Stimulated activated CD4-positive, alpha-beta T cell treated with anti-CD3 and anti-CD28 coated beads, Interleukin-2, amount 100 ng/mL, for 4 hours (primary cell): ENCODE results near the gene PRSS21.

Experiments
- DNase-seq: peaks from one replicate; pipeline ENCODE4 v3.0.0-alpha.2; 2020; ENCODE audit warnings: low read depth

PRSS21 gene

GRCh38 chr16:2816751-2817339 lies at the start of gene PRSS21:
Gene PRSS21 (plus strand): TSS chr16:2817237. CDS start chr16:2817269, 32 bp downstream.
- DNase-seq, result no peak

GRCh38 chr16:2767891-2768290 lies 49.1 kb upstream of the PRSS21 start:
- no peak for DNase-seq

- DNase-seq, result no peak
These were observed 48.5 kb upstream of the PRSS21 start for GRCh38 chr16:2768403-2769089.

DNA sequence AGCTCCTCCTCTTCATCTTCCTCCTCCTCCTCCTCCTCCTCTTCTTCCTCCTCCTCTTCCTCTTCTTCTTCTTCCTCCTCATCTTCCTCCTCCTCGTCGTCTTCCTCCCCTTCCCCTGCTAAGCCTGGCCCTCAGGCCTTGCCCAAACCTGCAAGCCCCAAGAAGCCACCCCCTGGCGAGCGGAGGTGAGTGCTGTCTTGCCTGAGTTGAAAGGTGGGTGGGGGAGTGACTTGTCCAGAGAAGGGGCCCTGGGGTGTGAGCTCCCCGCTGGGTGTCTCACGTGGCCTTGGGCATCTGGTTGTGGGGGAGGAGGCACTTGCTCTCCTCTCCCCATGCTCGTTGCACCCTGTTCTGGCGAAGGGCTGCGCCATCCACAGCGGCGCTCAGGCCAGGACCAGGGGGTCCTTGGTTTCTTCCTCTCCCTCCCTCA lies 47.9 kb upstream of the PRSS21 start:
- no peak for DNase-seq

DNA sequence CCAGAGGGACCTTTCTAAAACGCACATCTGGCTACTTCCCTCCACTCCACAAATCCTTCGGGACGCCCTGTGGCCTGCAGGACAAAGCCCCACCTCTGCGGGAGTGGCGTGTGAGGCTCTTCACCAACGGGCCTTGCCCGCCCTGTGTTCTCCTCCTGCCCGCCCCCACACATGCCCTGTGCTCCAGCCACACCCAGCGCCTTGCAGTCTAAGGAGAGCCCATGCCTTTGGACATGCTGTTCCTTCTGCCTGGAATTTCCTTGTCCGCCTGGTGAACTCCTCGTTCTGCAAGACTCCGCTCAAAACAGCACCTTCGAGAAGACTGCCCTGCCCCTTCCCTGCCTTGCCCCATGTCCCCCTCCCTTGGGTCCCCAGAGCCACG lies 47.4 kb upstream of the PRSS21 start:
- no peak for DNase-seq

DNA sequence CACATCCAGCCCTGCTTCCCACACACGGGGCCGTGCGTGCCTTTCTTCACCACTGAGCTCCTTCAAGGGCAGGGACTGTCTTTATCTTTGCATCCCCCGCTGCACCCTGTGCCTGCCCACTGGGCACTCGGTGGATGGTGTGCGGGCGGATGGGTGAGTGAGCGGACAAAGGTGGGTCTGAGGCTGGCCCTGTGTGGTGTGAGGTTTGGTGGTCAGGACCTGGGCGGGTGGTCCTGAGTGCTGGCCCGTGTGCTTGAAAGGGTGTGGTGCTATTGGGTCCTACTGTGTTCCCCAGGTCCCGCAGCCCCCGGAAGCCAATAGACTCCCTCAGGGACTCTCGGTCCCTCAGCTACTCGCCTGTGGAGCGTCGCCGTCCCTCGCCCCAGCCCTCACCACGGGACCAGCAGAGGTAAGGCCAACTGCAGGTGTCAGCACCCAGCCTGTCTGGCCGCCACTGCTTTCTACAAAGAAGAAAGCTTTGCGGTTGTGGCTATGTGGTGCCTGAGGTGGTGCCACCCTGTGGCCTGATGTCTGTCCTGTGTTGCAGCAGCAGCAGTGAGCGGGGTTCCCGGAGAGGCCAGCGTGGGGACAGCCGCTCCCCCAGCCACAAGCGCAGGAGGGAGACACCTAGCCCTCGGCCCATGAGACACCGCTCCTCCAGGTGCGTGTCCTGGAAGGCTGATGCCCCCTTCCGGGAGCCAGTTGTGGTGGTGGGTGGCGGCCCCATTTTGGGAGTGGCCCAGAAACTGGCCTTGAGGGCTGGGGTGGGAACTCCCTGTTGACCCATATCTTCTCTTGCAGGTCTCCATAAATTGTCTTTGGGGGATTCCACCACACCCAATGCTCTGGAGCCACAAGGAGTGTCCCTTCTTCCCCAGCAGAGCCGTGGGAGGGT lies 46.7 kb upstream of the PRSS21 start:
- DNase-seq, result no peak

GRCh38 chr16:2771496-2772402 lies 45.3 kb upstream of the PRSS21 start:
- no peak for DNase-seq

DNA sequence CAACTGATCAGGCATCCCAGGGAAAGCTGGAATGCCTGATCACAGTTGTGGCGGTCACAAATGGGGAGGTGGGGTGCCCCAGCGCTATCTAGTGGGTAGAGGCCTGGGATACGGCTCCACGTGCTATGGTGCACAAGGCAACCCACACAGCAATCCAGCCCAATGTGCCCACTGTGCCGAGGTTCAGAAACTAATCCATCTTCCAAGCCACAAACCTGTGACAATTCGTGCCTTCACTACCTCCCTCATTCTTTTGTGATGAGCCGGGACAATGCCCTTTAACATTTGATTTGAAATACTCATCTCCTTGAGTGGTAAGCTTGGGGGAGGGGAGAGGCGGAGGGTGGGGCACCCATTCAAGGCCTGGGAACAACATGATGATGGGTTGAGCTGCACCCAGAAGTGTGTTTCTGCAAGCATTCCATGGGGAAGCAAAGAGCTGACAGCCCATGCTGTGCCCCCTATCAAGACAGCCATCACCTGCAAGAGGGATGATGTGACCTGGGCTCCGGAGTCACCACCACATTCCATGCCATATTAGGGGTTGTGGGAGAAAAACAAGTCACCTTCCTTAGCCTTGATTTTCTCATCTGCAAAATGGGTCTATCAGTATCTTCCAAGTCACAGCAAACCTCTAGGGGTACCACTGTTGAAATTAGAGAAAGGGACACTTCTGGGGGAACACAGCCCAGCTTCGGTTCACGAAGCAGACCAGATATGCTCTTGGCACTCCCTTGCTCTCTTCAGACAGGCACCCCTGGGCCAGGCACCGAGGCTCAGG lies 43.7 kb upstream of the PRSS21 start:
- DNase-seq, result no peak

- DNase-seq, result no peak
These were observed 42.7 kb upstream of the PRSS21 start for GRCh38 chr16:2774161-2774891.

- DNase-seq, result no peak
These were observed 41.8 kb upstream of the PRSS21 start for GRCh38 chr16:2775131-2775716.

- no peak for DNase-seq
These were observed 41.1 kb upstream of the PRSS21 start for GRCh38 chr16:2775765-2776499.

GRCh38 chr16:2776500-2777139 lies 40.4 kb upstream of the PRSS21 start:
- no peak for DNase-seq

DNA sequence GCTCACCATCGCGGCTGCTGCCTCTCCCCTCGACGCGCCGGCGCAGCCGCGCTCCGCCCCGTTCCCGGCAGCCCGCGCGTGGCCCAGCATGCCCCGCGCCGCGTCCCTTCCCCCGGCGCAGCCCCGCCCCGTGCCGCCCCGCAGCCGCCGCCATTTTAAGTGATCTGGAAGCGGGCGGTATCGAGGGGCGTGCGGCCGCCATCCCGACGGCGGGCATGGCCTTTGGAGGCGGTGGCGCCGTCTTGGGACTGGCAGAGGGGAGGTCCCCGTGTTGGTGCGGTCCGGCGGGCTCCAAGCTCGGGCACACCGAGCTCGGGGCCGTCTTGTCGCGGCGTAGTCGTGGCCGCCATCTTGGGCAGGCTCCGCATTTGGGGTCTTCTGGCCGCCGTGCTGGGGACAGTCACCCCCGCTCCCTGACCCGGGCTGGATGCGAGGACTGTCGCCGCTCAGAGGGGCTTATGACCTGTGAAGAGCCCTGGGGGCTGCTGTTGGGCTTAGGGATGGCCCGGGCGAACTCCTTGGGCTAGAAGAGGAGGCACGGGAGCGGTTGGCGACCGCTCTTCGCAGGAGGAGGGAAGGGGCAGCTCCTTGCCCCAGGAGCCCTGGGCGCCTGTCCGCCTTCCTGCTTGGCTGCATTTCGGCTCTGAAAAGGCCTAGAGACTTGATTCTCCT lies 39.7 kb upstream of the PRSS21 start, which contains the start of gene ELOB:
Gene ELOB (minus strand): TSS at position 50 of the 672 bp plus-strand sequence. CDS start 41 bp downstream, at position 9.
- peak; percentile 85 for DNase-seq

DNA sequence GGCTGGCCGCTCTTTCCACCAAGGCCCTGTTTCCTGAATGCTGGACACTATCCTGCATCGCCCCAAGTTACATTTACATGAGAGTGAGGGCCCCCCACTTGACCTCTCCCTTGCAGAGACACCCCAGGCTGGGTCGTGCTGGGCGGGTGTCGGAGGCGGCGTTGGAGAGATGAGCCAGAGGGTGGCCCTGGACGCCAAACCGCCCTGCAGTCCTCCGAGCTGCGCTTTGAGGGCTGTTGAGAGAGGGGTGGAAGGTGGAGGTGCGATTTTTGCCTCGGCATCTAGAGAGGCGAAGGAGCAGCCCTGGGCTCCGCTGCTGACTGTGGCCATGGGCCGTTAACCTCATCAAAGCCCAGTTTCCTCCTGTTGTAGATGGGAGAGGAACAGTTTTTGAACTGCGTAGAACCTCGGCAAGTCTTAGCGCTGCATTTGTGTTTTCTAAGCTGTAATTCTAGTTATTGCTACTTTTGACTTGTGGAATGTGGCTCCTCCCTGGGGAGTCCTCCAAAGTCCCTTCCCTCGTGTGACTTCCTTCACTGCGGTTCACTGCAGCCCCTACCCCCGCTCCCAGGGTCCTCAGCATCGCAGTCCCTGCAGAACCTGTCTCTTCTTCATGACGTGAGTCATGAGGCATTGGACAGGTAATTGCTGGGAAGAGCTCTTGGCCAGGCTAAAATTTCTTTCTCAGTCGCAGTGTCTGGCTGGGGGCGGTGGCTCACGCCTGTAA lies 39.0 kb upstream of the PRSS21 start:
- no peak for DNase-seq

GRCh38 chr16:2778630-2778958 lies 38.4 kb upstream of the PRSS21 start:
- DNase-seq, result no peak

- no peak for DNase-seq
These were observed 37.7 kb upstream of the PRSS21 start for GRCh38 chr16:2779151-2779920.
